ENCODE data around the gene GMDS.

Gene GMDS

DNA sequence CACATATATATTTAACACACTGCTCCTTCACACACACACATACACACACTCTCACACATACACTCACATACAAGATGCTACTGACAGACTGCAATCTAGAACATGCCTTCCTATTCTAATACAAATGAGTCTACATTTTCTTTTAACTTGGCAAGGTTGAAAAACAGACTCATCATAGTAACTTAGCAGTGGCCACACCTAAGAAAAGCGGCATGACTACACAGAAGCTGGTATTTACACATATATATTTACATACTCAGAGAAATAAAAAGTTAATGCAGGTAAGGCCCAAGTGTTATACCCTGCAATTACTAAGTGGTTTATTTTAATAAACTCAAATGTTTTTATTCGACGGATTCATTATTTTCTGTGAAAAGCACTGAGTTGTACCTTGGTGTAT, 426.4 kb downstream of the GMDS start:
- Histone ChIP-seq H3K27ac (ENCODE audit: low read depth, low read length) (no peak overlapping the region), H3K36me3 (ENCODE audit: control insufficient read depth, insufficient read depth, low read length) (no peaks in the 10 kb centered on the region), H3K4me1 (ENCODE audit: control insufficient read depth, insufficient read depth, low read length) (peaks cover 9% of the 10 kb centered on the region; the same call in 1 of the 2 replicates), H3K9ac (ENCODE audit: low read depth, low read length) (no peak overlapping the region), H3K4me3 (ENCODE audit: low read depth, low read length) (no peak overlapping the region), H3K27me3 (ENCODE audit: control insufficient read depth, insufficient read depth, low read length) (no peaks in the 10 kb centered on the region), H3K9me3 (ENCODE audit: control insufficient read depth, insufficient read depth, low read length) (no peaks in the 10 kb centered on the region)

DNA sequence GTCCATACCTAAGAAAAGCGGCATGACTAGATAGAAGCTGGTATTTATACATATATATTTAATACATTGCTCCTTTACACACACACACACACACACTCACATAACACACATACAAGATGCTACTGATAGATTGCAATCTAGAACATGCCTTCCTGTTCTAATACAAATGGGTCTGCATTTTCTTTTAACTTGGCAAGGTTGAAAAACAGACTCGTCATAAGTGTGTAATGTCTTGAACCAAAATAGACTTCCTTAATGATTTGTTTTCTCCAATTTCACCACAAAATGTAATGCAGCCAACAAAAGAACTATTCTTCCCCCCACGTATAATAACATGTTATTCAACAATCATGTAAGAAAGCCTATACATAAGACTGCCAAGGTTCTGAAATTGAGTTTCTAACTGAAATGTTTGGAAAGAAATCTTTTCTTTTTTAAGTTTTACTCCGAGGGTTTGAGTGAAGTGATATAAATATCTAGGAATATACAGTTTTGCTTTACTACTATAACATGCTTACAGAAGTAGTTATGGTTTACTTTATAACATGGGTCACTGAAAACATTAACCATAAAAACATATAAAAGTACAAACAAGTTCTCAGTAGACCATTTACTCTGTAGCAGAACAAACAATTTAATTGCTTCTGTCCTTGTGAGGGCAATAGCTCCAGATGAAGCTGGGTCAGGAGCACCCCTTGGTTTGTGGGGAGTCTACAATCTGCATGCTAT, 428.2 kb downstream of the GMDS start:
- no peak overlapping the region for H3K4me3 ChIP-seq (ENCODE audit: low read depth, low read length)
- H3K27ac ChIP-seq (ENCODE audit: low read depth, low read length) = no peak overlapping the region
- no peak overlapping the region for H3K9ac ChIP-seq (ENCODE audit: low read depth, low read length)
- peaks cover 15% of the 10 kb centered on the region for H3K4me1 ChIP-seq (ENCODE audit: control insufficient read depth, insufficient read depth, low read length)
- no peaks in the 10 kb centered on the region for H3K27me3 ChIP-seq (ENCODE audit: control insufficient read depth, insufficient read depth, low read length)
- no peaks in the 10 kb centered on the region for H3K9me3 ChIP-seq (ENCODE audit: control insufficient read depth, insufficient read depth, low read length)
- H3K36me3 ChIP-seq (ENCODE audit: control insufficient read depth, insufficient read depth, low read length) = no peaks in the 10 kb centered on the region

DNA sequence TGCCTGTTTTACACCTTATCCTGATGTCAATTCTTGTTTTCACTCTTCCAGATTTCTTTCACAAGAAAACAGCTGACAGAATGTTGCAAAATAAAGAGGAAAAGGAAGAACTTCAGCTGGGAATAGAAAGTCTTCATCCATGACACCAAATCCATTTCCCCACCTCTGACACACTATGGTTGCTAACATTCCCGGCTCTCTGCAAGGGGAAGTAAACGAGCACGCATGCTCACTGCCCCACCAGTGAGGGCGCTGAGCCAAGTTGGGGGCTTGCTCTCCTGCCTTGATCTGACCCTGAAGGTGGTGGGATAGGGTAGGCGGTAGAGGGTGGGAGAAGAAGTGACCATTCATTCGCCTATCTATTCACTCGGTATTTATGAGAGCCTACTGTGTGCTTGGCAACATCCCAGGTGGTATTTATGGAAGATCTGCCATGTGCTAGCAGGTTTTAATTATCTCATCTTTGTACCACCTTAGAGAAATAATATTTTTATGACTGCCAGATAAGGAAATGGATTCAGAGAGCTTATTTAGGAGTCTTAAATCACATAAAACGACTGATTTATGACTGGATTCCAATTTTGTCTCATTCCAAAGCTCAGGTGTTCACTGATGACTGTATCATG, 429.5 kb downstream of the GMDS start:
- no peaks in the 10 kb centered on the region for H3K36me3 ChIP-seq (ENCODE audit: control insufficient read depth, insufficient read depth, low read length)
- H3K4me3 ChIP-seq (ENCODE audit: low read depth, low read length) = no peak overlapping the region
- no peaks in the 10 kb centered on the region for H3K27me3 ChIP-seq (ENCODE audit: control insufficient read depth, insufficient read depth, low read length)
- no peak overlapping the region for H3K27ac ChIP-seq (ENCODE audit: low read depth, low read length)
- H3K9me3 ChIP-seq (ENCODE audit: control insufficient read depth, insufficient read depth, low read length) = no peaks in the 10 kb centered on the region
- H3K9ac ChIP-seq (ENCODE audit: low read depth, low read length) = no peak overlapping the region
- H3K4me1 ChIP-seq (ENCODE audit: control insufficient read depth, insufficient read depth, low read length) = peaks cover 13% of the 10 kb centered on the region

DNA sequence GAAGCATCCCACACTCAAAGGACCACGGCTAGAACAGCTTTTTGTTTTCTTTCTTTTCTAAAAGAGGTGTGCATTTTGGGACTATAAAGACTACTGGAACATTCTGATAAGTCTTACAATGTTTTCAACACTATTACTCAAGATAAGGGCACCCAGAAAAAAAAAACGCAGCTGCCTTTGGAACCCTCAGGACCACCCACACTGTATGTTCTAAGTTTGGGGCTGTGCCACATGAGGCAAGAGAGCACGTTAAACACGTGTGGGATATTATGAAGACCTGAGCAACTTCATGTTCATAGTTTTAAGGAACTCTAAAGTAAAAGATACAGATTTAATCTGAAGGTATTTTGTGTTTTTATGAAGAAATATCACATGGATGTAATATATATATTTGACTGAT, 431.1 kb downstream of the GMDS start:
- no peak overlapping the region for H3K27ac ChIP-seq (ENCODE audit: low read depth, low read length)
- H3K4me3 ChIP-seq (ENCODE audit: low read depth, low read length) = no peak overlapping the region
- H3K27me3 ChIP-seq (ENCODE audit: control insufficient read depth, insufficient read depth, low read length) = no peaks in the 10 kb centered on the region
- H3K9ac ChIP-seq (ENCODE audit: low read depth, low read length) = no peak overlapping the region
- no peaks in the 10 kb centered on the region for H3K36me3 ChIP-seq (ENCODE audit: control insufficient read depth, insufficient read depth, low read length)
- no peaks in the 10 kb centered on the region for H3K9me3 ChIP-seq (ENCODE audit: control insufficient read depth, insufficient read depth, low read length)
- peaks cover 13% of the 10 kb centered on the region for H3K4me1 ChIP-seq (ENCODE audit: control insufficient read depth, insufficient read depth, low read length)

DNA sequence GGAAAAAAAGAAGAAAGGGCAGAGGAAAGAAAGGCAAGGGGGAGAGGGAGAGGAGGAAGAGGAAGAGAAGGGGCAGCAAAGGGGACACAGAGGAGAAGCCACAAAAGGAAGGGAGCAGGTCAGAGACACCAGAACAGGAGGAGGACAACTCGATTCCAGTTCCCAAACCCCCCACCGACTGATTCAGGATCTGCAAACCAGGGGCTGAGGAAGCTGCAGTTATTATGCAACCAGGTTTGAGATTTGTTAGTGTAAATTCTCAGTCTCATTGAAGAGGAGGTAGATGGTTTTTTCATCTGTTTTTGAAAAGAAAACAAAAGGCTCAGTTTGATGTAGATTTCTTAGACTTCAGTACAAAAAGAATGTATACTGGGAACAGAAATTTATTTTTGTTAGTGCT, 432.9 kb downstream of the GMDS start:
- no peaks in the 10 kb centered on the region for H3K9me3 ChIP-seq (ENCODE audit: control insufficient read depth, insufficient read depth, low read length)
- no peak overlapping the region for H3K4me3 ChIP-seq (ENCODE audit: low read depth, low read length)
- H3K4me1 ChIP-seq (ENCODE audit: control insufficient read depth, insufficient read depth, low read length) = peaks cover 13% of the 10 kb centered on the region
- no peak overlapping the region for H3K9ac ChIP-seq (ENCODE audit: low read depth, low read length)
- no peak overlapping the region for H3K27ac ChIP-seq (ENCODE audit: low read depth, low read length)
- no peaks in the 10 kb centered on the region for H3K27me3 ChIP-seq (ENCODE audit: control insufficient read depth, insufficient read depth, low read length)
- H3K36me3 ChIP-seq (ENCODE audit: control insufficient read depth, insufficient read depth, low read length) = no peaks in the 10 kb centered on the region

DNA sequence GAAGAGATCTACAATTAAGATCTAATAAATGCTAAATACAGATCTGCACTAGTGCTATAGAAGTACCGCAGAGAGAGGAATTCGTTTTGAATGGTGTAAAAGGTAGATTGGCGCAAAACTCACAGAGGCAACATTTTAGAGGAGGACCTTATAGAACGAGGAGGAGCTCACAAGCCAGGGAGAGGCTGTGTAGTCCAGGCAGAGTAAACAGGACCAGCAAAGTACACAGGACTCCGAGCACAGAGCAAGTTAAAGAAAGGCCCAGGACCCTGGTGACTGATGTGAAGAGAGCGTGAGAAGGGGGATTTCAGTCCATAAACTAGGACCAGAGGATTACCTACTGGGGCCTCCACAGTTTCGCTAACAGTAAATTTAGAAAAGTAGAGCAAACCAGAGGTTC, 433.4 kb downstream of the GMDS start:
- no peak overlapping the region for H3K9ac ChIP-seq (ENCODE audit: low read depth, low read length)
- H3K9me3 ChIP-seq (ENCODE audit: control insufficient read depth, insufficient read depth, low read length) = no peaks in the 10 kb centered on the region
- H3K4me1 ChIP-seq (ENCODE audit: control insufficient read depth, insufficient read depth, low read length) = peaks cover 13% of the 10 kb centered on the region
- no peak overlapping the region for H3K4me3 ChIP-seq (ENCODE audit: low read depth, low read length)
- H3K27ac ChIP-seq (ENCODE audit: low read depth, low read length) = no peak overlapping the region
- no peaks in the 10 kb centered on the region for H3K36me3 ChIP-seq (ENCODE audit: control insufficient read depth, insufficient read depth, low read length)
- H3K27me3 ChIP-seq (ENCODE audit: control insufficient read depth, insufficient read depth, low read length) = no peaks in the 10 kb centered on the region

DNA sequence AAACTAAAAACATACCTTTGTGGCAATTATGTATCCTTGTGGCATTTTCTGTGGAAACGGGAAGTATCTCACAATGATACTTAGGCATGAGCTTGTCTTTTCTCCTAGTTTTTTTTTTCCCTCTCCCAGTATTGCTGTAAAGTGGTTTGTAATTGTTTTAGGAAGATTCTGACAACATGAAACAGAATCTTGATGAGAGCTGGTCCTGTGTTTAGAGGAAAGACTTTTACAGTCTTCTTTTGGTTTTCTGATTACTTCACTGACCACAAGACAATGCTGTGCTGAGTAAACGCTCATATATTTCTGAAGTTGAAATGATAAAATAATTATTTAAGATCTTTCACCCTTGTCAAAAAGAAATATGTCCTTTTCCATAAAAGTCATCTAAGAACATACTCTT, 434.5 kb downstream of the GMDS start:
- Histone ChIP-seq H3K9ac (ENCODE audit: low read depth, low read length) (no peak overlapping the region), H3K4me1 (ENCODE audit: control insufficient read depth, insufficient read depth, low read length) (peaks cover 13% of the 10 kb centered on the region)

DNA sequence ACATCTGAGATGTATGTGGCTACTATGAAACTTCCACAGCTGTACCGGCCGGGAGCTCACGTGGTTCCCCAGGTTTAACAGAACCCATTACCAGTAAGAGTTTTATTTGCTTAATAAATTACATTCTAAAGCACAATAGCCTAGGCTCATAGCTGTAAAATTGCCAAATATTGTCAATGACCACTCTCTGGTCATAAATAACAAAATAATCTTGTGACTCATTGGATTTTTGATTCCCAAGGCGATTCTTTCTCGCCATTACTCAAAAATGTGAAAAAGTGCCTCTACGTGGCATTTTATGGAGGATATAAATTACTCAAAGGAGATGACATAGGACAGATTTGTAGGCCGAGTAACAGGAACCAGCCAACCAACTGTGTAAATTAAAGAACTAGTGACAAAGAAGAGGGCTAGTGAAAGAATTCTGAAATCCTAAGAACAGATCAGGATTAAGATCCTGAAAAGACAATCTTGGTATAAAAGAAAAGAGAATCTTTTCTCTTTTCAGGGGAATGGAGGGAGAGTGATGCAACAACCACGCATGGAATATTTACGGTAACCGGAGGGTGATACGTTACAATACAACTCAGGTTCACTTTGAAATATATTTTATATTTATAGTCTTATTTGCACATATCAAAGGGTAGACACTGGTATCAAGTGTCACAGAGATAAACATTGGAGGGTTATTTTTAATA, 436.0 kb downstream of the GMDS start:
- no peak overlapping the region for H3K9ac ChIP-seq (ENCODE audit: low read depth, low read length)
- H3K36me3 ChIP-seq (ENCODE audit: control insufficient read depth, insufficient read depth, low read length) = no peaks in the 10 kb centered on the region
- no peak overlapping the region for H3K4me3 ChIP-seq (ENCODE audit: low read depth, low read length)
- no peaks in the 10 kb centered on the region for H3K27me3 ChIP-seq (ENCODE audit: control insufficient read depth, insufficient read depth, low read length)
- H3K9me3 ChIP-seq (ENCODE audit: control insufficient read depth, insufficient read depth, low read length) = no peaks in the 10 kb centered on the region
- H3K4me1 ChIP-seq (ENCODE audit: control insufficient read depth, insufficient read depth, low read length) = peaks cover 10% of the 10 kb centered on the region
- H3K27ac ChIP-seq (ENCODE audit: low read depth, low read length) = no peak overlapping the region

More for the DNA sequence above, 434.5 kb downstream of the GMDS start:
- Histone ChIP-seq H3K4me3 (ENCODE audit: low read depth, low read length) (no peak overlapping the region), H3K27me3 (ENCODE audit: control insufficient read depth, insufficient read depth, low read length) (no peaks in the 10 kb centered on the region), H3K9me3 (ENCODE audit: control insufficient read depth, insufficient read depth, low read length) (no peaks in the 10 kb centered on the region), H3K36me3 (ENCODE audit: control insufficient read depth, insufficient read depth, low read length) (no peaks in the 10 kb centered on the region), H3K27ac (ENCODE audit: low read depth, low read length) (no peak overlapping the region)

DNA sequence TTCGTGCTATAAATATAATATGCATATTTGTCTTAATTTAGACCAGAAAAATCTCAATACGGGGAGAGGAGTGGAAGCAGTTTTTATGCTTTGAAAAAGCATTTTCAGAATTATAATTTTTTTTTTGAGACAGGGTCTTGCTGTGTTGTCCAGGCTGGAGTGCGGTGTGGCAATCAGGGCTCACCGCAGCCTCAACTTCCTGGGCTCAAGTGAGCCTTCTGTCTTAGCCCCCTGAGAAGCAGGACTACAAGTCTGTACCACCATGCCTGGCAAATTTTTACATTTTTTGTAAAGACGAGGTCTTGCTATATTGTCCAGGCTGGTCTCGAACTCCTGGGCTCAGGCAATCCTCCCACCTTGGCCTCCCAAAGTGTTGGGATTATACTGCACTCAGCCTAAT, 438.5 kb downstream of the GMDS start:
- Histone ChIP-seq H3K36me3 (ENCODE audit: control insufficient read depth, insufficient read depth, low read length) (no peaks in the 10 kb centered on the region), H3K27ac (ENCODE audit: low read depth, low read length) (no peak overlapping the region), H3K4me3 (ENCODE audit: low read depth, low read length) (no peak overlapping the region), H3K4me1 (ENCODE audit: control insufficient read depth, insufficient read depth, low read length) (peaks cover 18% of the 10 kb centered on the region), H3K9ac (ENCODE audit: low read depth, low read length) (no peak overlapping the region), H3K27me3 (ENCODE audit: control insufficient read depth, insufficient read depth, low read length) (no peaks in the 10 kb centered on the region), H3K9me3 (ENCODE audit: control insufficient read depth, insufficient read depth, low read length) (no peaks in the 10 kb centered on the region)

DNA sequence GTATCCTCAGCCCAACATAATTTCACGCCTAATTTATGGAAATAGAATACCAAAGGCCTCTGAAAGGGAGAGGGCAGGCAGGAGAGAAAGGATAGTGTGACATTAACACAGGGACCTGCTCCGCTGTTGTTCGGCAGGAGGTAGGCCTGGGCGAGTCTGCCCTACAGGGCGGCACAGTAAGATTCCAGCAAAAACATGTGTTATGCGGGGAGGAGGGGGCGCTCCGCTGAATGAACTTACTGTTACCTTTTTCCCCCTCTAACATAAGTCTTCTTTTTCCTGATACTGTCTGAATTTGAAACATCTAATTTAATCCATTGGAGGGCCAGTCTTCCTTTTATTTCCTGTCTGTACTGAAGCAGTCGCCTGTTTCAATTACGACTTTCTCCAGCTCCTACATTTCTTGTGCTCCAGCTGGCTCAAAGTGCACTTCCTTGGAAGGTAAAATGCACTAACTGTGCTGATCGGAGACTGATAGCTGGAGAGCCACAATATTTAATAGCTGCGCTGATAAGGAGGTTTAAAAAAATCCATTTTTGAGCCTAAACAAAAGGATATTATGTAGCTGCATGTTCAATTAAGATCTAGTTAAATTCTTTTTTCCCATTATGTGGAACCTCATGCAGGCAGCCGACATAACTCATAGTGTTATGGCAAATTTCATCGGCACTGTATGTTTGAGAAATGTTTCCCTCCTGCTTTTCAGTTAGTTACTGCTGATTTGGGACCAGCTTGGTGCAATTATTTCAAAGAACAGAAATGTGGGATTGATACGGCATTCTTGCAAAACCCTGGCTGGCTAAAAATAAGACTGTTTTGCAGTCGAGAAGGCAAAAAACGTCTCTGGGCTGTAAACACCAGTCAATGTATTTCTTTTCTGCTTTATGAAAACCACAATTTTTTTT, 442.7 kb downstream of the GMDS start:
- H3K9ac ChIP-seq (ENCODE audit: low read depth, low read length) = no peak overlapping the region
- H3K27me3 ChIP-seq (ENCODE audit: control insufficient read depth, insufficient read depth, low read length) = no peaks in the 10 kb centered on the region

More for the DNA sequence above, 442.7 kb downstream of the GMDS start:
- H3K4me1 ChIP-seq (ENCODE audit: control insufficient read depth, insufficient read depth, low read length) = peaks cover 17% of the 10 kb centered on the region
- H3K27ac ChIP-seq (ENCODE audit: low read depth, low read length) = no peak overlapping the region
- H3K9me3 ChIP-seq (ENCODE audit: control insufficient read depth, insufficient read depth, low read length) = no peaks in the 10 kb centered on the region
- no peaks in the 10 kb centered on the region for H3K36me3 ChIP-seq (ENCODE audit: control insufficient read depth, insufficient read depth, low read length)
- H3K4me3 ChIP-seq (ENCODE audit: low read depth, low read length) = no peak overlapping the region

All from HUES48 (cell line).